Motor neuron (in vitro differentiated cells): ENCODE results near the gene RAD9A. TPM values are rescaled to one million over a fixed set of nuclear protein-coding genes. Genes with fewer than 3 reads are reported as not detected.

Experiments used
- ATAC-seq, 8 experiments: fragments of 200-7000 bp; cut with Tn5 transposase; replicated peaks in 6 of 8; 2 replicates each; pipeline ENCODE4 v1.8.0; 2021; ENCODE audit warnings: mild to moderate bottlenecking in 8 of 8, moderate library complexity in 8 of 8
- H3K27ac ChIP-seq, 2 donors: fragments of 250-450 bp; sonication (Bioruptor Pico); 2 replicates each; pipeline ENCODE4 v1.9.0; 2021; ENCODE audit warnings: antibody characterized with exemption in 2 of 2, mild to moderate bottlenecking in 2 of 2, moderate library complexity in 1 of 2
- H3K4me1 ChIP-seq, 2 donors: fragments of 250-450 bp; sonication (Bioruptor Pico); replicated peaks in 1 of 2; 2 replicates each; pipeline ENCODE4 v1.6.1; 2021; ENCODE audit warnings: antibody characterized with exemption in 2 of 2, mild to moderate bottlenecking in 2 of 2, moderate library complexity in 1 of 2
- H3K4me3 ChIP-seq, 5 donors: fragments of 250-450 bp; sonication (Bioruptor Pico); 2 replicates each; pipeline ENCODE4 v1.9.0; 2021; ENCODE audit warnings: antibody characterized with exemption in 5 of 5, mild to moderate bottlenecking in 5 of 5, moderate library complexity in 4 of 5
- WGBS, 10 experiments: fragments of 450-650 bp; shearing (Covaris generic); methylation state at CpG; one replicate each; pipeline ENCODE4 v1.0.0; 2022; 5-methylcytosine and 5-hydroxymethylcytosine counted together
- in situ Hi-C, 9 experiments: fragments of 400-800 bp; cut with MboI; loops; one replicate each; pipeline ENCODE4 v1.15.0; 2021; ENCODE audit warnings: low sequenced_read_pairs in 9 of 9, low pct_unique_long_range_greater_than_20kb in 2 of 9; ENCODE audit not compliant: unreplicated experiment in 9 of 9
- total RNA-seq, 8 experiments: library from RNA; unstranded; fragments of 300-600 nt; gene quantifications; 2 replicates each; pipeline versions ENCODE4 v1.2.3 to v1.2.4, GENCODE V29; 2022

The RAD9A gene
- total RNA-seq, 8 experiments from 2014 or later: 4.0 to 25.5 (median 16.2) TPM

- no peak overlapping the region for H3K27ac ChIP-seq
- WGBS, 10 experiments: 0 to 84% (median 27%) methylated on average over 1 to 5 of the region's 9 CpGs; no CpG with 5 or more reads in 6 of the 10 experiments
- H3K4me3 ChIP-seq: no peak overlapping the region
- peaks cover 10 to 14% of the 10 kb centered on the region in 2 donors for H3K4me1 ChIP-seq
- ATAC-seq: no peak
- in situ Hi-C loops: no loop called here
Measured at GRCh38 chr11:67412495-67413179, 20.9 kb downstream of the RAD9A start.

GRCh38 chr11:67413266-67413849 is 21.6 kb downstream of the RAD9A start:
- no peak overlapping the region for H3K27ac ChIP-seq
- H3K4me1 ChIP-seq: peaks cover 7 to 8% of the 10 kb centered on the region in 2 donors
- WGBS, 10 experiments: 0 to 60% (median 45%) methylated on average over 1 to 2 of the region's 2 CpGs; no CpG with 5 or more reads in 4 of the 10 experiments
- in situ Hi-C loops: no loop called here
- no peak overlapping the region for H3K4me3 ChIP-seq
- peak in 1 of 8 experiments; percentile 29 for ATAC-seq

- in situ Hi-C loops: no loop called here
- peak in 2 of 8 experiments; percentile 5 to 21 for ATAC-seq
- WGBS, 10 experiments: no CpG with 5 or more reads among the region's 67 CpGs
- H3K27ac ChIP-seq: no peak within 1 kb of the TSS
- no peak within 1 kb of the TSS for H3K4me3 ChIP-seq
- H3K4me1 ChIP-seq: peaks cover 5 to 6% of the 10 kb centered on the region in 2 donors
Measured at GRCh38 chr11:67415501-67416304, 23.9 kb downstream of the RAD9A start, which contains the start of gene CARNS1. Gene CARNS1, plus strand, starts transcription at chr11:67415678. Its CDS starts 522 bp downstream, at chr11:67416200.

- H3K4me1 ChIP-seq: peaks cover 5 to 6% of the 10 kb centered on the region in 2 donors
- H3K4me3 ChIP-seq: no peak overlapping the region
- ATAC-seq: peak in 1 of 8 experiments; percentile 1
- WGBS, 10 experiments: 20 to 80% (median 65%) methylated on average over 1 to 9 of the region's 21 CpGs; no CpG with 5 or more reads in 3 of the 10 experiments
- no peak overlapping the region for H3K27ac ChIP-seq
- in situ Hi-C loops: no loop called here
Measured at GRCh38 chr11:67416416-67417335, 24.9 kb downstream of the RAD9A start.

- in situ Hi-C loops: no loop called here
- H3K4me3 ChIP-seq: no peak overlapping the region
Measured at GRCh38 chr11:67417425-67417824, 25.6 kb downstream of the RAD9A start.

GRCh38 chr11:67418476-67419281 is 26.9 kb downstream of the RAD9A start:
- Histone ChIP-seq H3K27ac (no peak overlapping the region), H3K4me3 (no peak overlapping the region), H3K4me1 (peaks cover 5 to 6% of the 10 kb centered on the region in 2 donors)
- no peak for ATAC-seq
- in situ Hi-C loops: no loop called here
- WGBS, 10 experiments: 83 to 95% (median 91%) methylated on average over 2 to 7 of the region's 26 CpGs; no CpG with 5 or more reads in 6 of the 10 experiments

More at GRCh38 chr11:67417425-67417824, 25.6 kb downstream of the RAD9A start:
- 89 to 100% (median 90%) methylated on average over 2 to 5 of the region's 12 CpGs; no CpG with 5 or more reads in 7 of the 10 experiments for WGBS, 10 experiments
- H3K27ac ChIP-seq: no peak overlapping the region
- peaks cover 5 to 6% of the 10 kb centered on the region in 2 donors for H3K4me1 ChIP-seq
- no peak for ATAC-seq

GRCh38 chr11:67419325-67420049 is 27.7 kb downstream of the RAD9A start:
- 100% methylated on average over 1 to 4 of the region's 21 CpGs; no CpG with 5 or more reads in 6 of the 10 experiments for WGBS, 10 experiments
- in situ Hi-C loops: no loop called here
- no peak for ATAC-seq
- peaks cover 5 to 6% of the 10 kb centered on the region in 2 donors for H3K4me1 ChIP-seq
- H3K4me3 ChIP-seq: no peak overlapping the region
- H3K27ac ChIP-seq: no peak overlapping the region

- 60 to 94% (median 86%) methylated on average over 1 to 3 of the region's 15 CpGs; no CpG with 5 or more reads in 6 of the 10 experiments for WGBS, 10 experiments
- H3K4me3 ChIP-seq: peak overlapping the region; percentile 34 to 48 (median 42)
- H3K27ac ChIP-seq: peak overlapping the region; percentile 49 to 64
- peaks cover 5 to 6% of the 10 kb centered on the region in 2 donors for H3K4me1 ChIP-seq
- ATAC-seq: no peak
- in situ Hi-C loops: no loop called here
Measured at GRCh38 chr11:67420147-67420645, 28.4 kb downstream of the RAD9A start.

GRCh38 chr11:67420646-67421429 is 29.1 kb downstream of the RAD9A start:
- peak; percentile 82 to 94 (median 88) for ATAC-seq
- WGBS, 10 experiments: 0% methylated on average over 7 of the region's 97 CpGs; no CpG with 5 or more reads in 9 of the 10 experiments
- Histone ChIP-seq H3K4me1 (peaks cover 5 to 6% of the 10 kb centered on the region in 2 donors), H3K27ac (peak overlapping the region; percentile 49 to 64), H3K4me3 (peak overlapping the region; percentile 34 to 48 (median 42))
- in situ Hi-C loops: no loop called here

- H3K27ac ChIP-seq: peak overlapping the region in 1 of 2 donors; percentile 6
- ATAC-seq: no peak
- WGBS, 10 experiments: 7 to 100% (median 85%) methylated on average over 2 to 8 of the region's 22 CpGs; no CpG with 5 or more reads in 4 of the 10 experiments
- H3K4me3 ChIP-seq: peak overlapping the region; percentile 34 to 48 (median 42)
- in situ Hi-C loops: no loop called here
- H3K4me1 ChIP-seq: peaks cover 5 to 6% of the 10 kb centered on the region in 2 donors
Measured at GRCh38 chr11:67421430-67422031, 29.7 kb downstream of the RAD9A start.
